Suprapubic skin (tissue), 4 donors: ENCODE data around the gene ACOT11.

Experiments
- EP300 ChIP-seq: sonication (generic); formaldehyde crosslinking; IDR thresholded peaks from one replicate; pipeline ENCODE4 v1.6.1; 2017; ENCODE audit warnings: antibody characterized with exemption
- POLR2A ChIP-seq, 2 donors: fragments of 450-650 bp; IDR thresholded peaks; one replicate each; pipeline ENCODE4 v1.6.1; 2017; ENCODE audit warnings: antibody characterized with exemption in 2 of 2, mild to moderate bottlenecking in 2 of 2, moderate library complexity in 2 of 2
- POLR2AphosphoS5 ChIP-seq, 3 donors: sonication (generic); formaldehyde crosslinking; IDR thresholded peaks; one replicate each; pipeline ENCODE4 v1.6.1; 2017; ENCODE audit warnings: antibody characterized with exemption in 3 of 3
- TF ChIP-seq, protein P1 (sequence below), 2 donors: fragments of 200-600 bp in 1 of 2; fragments of 450-650 bp in 1 of 2; sonication (generic) in 1 of 2; IDR thresholded peaks; one replicate each; pipeline ENCODE4 v1.5.1; 2016 to 2019; ENCODE audit warnings: antibody characterized with exemption in 2 of 2, mild to moderate bottlenecking in 1 of 2, moderate library complexity in 1 of 2

DNA sequence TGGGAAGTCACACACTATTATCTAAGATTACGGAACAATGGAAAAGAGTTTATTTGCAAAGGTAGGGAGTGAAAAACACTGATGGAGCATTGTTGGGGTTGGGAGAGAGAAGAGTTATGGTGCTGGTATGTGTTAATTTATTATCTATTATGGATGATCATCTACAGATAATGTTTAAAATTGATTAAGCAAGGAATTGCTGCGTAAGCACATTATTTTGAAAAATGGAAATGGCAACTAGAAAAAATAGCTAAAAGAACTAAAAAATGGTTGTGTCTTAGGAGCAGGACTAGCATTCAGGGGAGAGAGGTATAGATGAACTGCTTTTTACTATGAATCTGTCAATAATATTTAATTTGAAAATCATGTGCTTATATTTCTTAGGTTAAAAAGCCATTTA is 16.0 kb upstream of the ACOT11 start:
- TF ChIP-seq, protein P1, sequence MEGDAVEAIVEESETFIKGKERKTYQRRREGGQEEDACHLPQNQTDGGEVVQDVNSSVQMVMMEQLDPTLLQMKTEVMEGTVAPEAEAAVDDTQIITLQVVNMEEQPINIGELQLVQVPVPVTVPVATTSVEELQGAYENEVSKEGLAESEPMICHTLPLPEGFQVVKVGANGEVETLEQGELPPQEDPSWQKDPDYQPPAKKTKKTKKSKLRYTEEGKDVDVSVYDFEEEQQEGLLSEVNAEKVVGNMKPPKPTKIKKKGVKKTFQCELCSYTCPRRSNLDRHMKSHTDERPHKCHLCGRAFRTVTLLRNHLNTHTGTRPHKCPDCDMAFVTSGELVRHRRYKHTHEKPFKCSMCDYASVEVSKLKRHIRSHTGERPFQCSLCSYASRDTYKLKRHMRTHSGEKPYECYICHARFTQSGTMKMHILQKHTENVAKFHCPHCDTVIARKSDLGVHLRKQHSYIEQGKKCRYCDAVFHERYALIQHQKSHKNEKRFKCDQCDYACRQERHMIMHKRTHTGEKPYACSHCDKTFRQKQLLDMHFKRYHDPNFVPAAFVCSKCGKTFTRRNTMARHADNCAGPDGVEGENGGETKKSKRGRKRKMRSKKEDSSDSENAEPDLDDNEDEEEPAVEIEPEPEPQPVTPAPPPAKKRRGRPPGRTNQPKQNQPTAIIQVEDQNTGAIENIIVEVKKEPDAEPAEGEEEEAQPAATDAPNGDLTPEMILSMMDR (IDR thresholded peaks at IDR 0.05): no peak
- TF ChIP-seq POLR2A (IDR thresholded peaks at IDR 0.05): no peak
- TF ChIP-seq POLR2AphosphoS5 (IDR thresholded peaks at IDR 0.05): no peak
- TF ChIP-seq EP300: no peak
